ENCODE data around the gene ZFAND3. TPM values are rescaled to one million over a fixed set of nuclear protein-coding genes. Genes with fewer than 3 reads are reported as not detected.

Gene ZFAND3
- total and polyA plus RNA-seq, 2 donors (not counting 1 experiment from before 2014, with no cell fraction given), result 13.5 to 58.3 TPM

DNA sequence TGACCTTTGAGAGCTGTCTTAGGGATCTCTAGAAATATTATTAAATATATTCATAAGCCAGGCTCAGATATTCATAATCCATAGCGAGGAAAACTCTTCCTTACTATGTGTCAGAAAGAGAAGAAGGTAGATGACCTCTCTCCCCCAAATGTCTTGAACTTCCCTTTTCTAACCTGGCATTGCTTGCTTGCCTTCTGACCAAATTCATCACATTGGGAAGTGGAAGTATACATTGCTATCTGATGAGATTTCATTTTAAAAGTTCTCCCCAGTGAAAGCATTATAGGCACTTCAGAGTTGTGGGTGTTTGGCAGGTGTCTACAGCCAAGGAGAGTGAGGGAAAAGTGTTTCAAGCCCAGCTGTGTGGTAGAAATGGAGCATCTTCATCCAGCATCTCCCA lies 197.3 kb downstream of the ZFAND3 start:
- no peak for TF ChIP-seq EZH2 (IDR thresholded peaks at IDR 0.05; ENCODE audit: borderline replicate concordance, insufficient read depth, low read depth, low read length, poor library complexity, severe bottlenecking)
- TF ChIP-seq, protein P1, sequence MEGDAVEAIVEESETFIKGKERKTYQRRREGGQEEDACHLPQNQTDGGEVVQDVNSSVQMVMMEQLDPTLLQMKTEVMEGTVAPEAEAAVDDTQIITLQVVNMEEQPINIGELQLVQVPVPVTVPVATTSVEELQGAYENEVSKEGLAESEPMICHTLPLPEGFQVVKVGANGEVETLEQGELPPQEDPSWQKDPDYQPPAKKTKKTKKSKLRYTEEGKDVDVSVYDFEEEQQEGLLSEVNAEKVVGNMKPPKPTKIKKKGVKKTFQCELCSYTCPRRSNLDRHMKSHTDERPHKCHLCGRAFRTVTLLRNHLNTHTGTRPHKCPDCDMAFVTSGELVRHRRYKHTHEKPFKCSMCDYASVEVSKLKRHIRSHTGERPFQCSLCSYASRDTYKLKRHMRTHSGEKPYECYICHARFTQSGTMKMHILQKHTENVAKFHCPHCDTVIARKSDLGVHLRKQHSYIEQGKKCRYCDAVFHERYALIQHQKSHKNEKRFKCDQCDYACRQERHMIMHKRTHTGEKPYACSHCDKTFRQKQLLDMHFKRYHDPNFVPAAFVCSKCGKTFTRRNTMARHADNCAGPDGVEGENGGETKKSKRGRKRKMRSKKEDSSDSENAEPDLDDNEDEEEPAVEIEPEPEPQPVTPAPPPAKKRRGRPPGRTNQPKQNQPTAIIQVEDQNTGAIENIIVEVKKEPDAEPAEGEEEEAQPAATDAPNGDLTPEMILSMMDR (IDR thresholded peaks at IDR 0.05), result no peak
- Histone ChIP-seq H3K9ac (ENCODE audit: low read length) (peak overlapping the region; percentile 14), H3K4me3 (ENCODE audit: control extremely low read depth in 1 of 5, extremely low read depth in 1 of 5, insufficient read depth in 1 of 5, low read depth in 2 of 5, low read length in 4 of 5) (no peak overlapping the region), H3K4me1 (ENCODE audit: control insufficient read depth in 2 of 2, insufficient read depth in 2 of 2, low read length in 2 of 2) (peaks cover 4 to 10% of the 10 kb centered on the region in 2 donors), H3K9me3 (ENCODE audit: control extremely low read depth in 1 of 3, control insufficient read depth in 2 of 3, insufficient read depth in 1 of 3, low read length in 2 of 3) (no peaks in the 10 kb centered on the region), H3K79me2 (ENCODE audit: control insufficient read depth, insufficient read depth, low read length) (peaks cover 59% of the 10 kb centered on the region), H3K27ac (ENCODE audit: low read length in 2 of 2) (no peak overlapping the region), H2AFZ (ENCODE audit: insufficient read depth, low read depth, low read length, poor library complexity, severe bottlenecking) (no peak overlapping the region), H3K4me2 (replicated peaks; ENCODE audit: low read depth, low read length, poor library complexity, severe bottlenecking) (no peak overlapping the region), H3K36me3 (replicated peaks in 1 of 2; ENCODE audit: control extremely low read depth in 1 of 2, control insufficient read depth in 1 of 2, extremely low read depth in 1 of 2, insufficient read depth in 2 of 2, low read length in 1 of 2) (no peaks in the 10 kb centered on the region), H3K27me3 (replicated peaks in 1 of 4; ENCODE audit: control extremely low read depth in 1 of 4, control insufficient read depth in 3 of 4, insufficient read depth in 4 of 4, low read length in 3 of 4) (no peaks in the 10 kb centered on the region), H4K20me1 (ENCODE audit: control insufficient read depth, insufficient read depth, low read length, poor library complexity, severe bottlenecking) (peaks cover 60% of the 10 kb centered on the region)
- Mint-ChIP-seq H3K4me1 (peaks cover 50% of the 10 kb centered on the region), H3K9me3 (ENCODE audit: insufficient read depth) (no peaks in the 10 kb centered on the region), H3K27me3 (no peaks in the 10 kb centered on the region), H3K27ac (no peak overlapping the region), H3K4me3 (peak overlapping the region; percentile 4)
- POLR2A ChIA-PET, result no interaction called here
- CTCF ChIA-PET, result interaction anchor here (1.1 to 1.2 kb wide), 5 partner anchors 10 to 553 kb away, joined by 3 to 5 read pairs (median 4); no protein-coding TSS in a partner anchor
- DNase-seq, result no peak
- ATAC-seq (ENCODE audit: low read depth), result no peak
- WGBS (ENCODE audit: insufficient coverage), result no CpG with 5 or more reads among the region's 1 CpG
- intact Hi-C loops (cut with micrococcal nuclease), result loop anchor here (10.0 kb wide), 1 partner anchor 132 kb away; no protein-coding TSS in a partner anchor

DNA sequence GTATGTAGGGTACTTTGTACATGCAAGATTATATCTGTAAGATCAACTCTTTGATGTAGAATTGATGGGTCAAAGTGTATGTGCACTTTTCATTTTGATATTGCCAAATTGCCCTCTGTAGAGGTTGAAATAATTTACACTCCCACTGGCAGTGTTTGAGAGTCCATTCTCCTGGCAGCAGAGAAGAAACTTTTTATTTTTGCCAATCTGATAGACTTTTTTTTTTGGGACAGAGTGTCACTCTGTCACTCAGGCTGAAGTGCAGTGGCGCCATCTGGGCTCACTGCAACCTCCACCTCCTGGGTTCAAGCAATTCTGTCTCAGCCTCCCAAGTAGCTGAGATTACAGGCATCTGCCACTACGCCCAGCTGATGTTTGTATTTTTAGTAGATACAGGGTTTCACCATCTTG lies 199.2 kb downstream of the ZFAND3 start:
- POLR2A ChIA-PET, result no interaction called here
- no peak overlapping the region for H3K4me2 ChIP-seq (replicated peaks; ENCODE audit: low read depth, low read length, poor library complexity, severe bottlenecking)
- no peaks in the 10 kb centered on the region for H3K9me3 ChIP-seq (ENCODE audit: control extremely low read depth in 1 of 3, control insufficient read depth in 2 of 3, insufficient read depth in 1 of 3, low read length in 2 of 3)
- no peak overlapping the region for H3K9ac ChIP-seq (ENCODE audit: low read length)
- no peaks in the 10 kb centered on the region for H3K36me3 ChIP-seq (replicated peaks in 1 of 2; ENCODE audit: control extremely low read depth in 1 of 2, control insufficient read depth in 1 of 2, extremely low read depth in 1 of 2, insufficient read depth in 2 of 2, low read length in 1 of 2)
- H3K4me1 ChIP-seq (ENCODE audit: control insufficient read depth in 2 of 2, insufficient read depth in 2 of 2, low read length in 2 of 2), result peaks cover 4 to 10% of the 10 kb centered on the region in 2 donors
- H2AFZ ChIP-seq (ENCODE audit: insufficient read depth, low read depth, low read length, poor library complexity, severe bottlenecking), result no peak overlapping the region
- no peak for TF ChIP-seq EZH2 (IDR thresholded peaks at IDR 0.05; ENCODE audit: borderline replicate concordance, insufficient read depth, low read depth, low read length, poor library complexity, severe bottlenecking)
- TF ChIP-seq, protein P1 (IDR thresholded peaks at IDR 0.05), result no peak
- Mint-ChIP-seq H3K27me3 (no peaks in the 10 kb centered on the region), H3K4me3 (no peak overlapping the region), H3K9me3 (ENCODE audit: insufficient read depth) (no peaks in the 10 kb centered on the region), H3K4me1 (peaks cover 51% of the 10 kb centered on the region), H3K27ac (no peak overlapping the region)
- peaks cover 56% of the 10 kb centered on the region for H4K20me1 ChIP-seq (ENCODE audit: control insufficient read depth, insufficient read depth, low read length, poor library complexity, severe bottlenecking)
- peaks cover 45% of the 10 kb centered on the region for H3K79me2 ChIP-seq (ENCODE audit: control insufficient read depth, insufficient read depth, low read length)
- WGBS (ENCODE audit: insufficient coverage), result 100% methylated on average over 1 of the region's 2 CpGs
- no peak overlapping the region for H3K4me3 ChIP-seq (ENCODE audit: control extremely low read depth in 1 of 5, extremely low read depth in 1 of 5, insufficient read depth in 1 of 5, low read depth in 2 of 5, low read length in 4 of 5)
- intact Hi-C loops (cut with micrococcal nuclease), result loop anchor here (1.0 to 10.0 kb wide), 3 partner anchors 20 to 134 kb away; no protein-coding TSS in a partner anchor
- ATAC-seq (ENCODE audit: low read depth), result no peak
- no peak for DNase-seq
- no peaks in the 10 kb centered on the region for H3K27me3 ChIP-seq (replicated peaks in 1 of 4; ENCODE audit: control extremely low read depth in 1 of 4, control insufficient read depth in 3 of 4, insufficient read depth in 4 of 4, low read length in 3 of 4)
- CTCF ChIA-PET, result interaction anchor here (0.5 to 0.8 kb wide), 2 partner anchors 248 to 552 kb away, joined by 3 read pairs; no protein-coding TSS in a partner anchor
- H3K27ac ChIP-seq (ENCODE audit: low read length in 2 of 2), result no peak overlapping the region
